Fibroblast of the aortic adventitia (primary cell): Measurements from ENCODE around the gene TAX1BP3. TPM values are rescaled to one million over a fixed set of nuclear protein-coding genes. Genes with fewer than 3 reads are reported as not detected.

Experiments used
- DNase-seq: peaks from one replicate; pipeline ENCODE4 v3.0.0-alpha.2; 2010; ENCODE audit warnings: low read depth
- H3K4me3 ChIP-seq: 2 replicates; pipeline ENCODE4 v1.5.1; 2011; ENCODE audit warnings: low read depth, mild to moderate bottlenecking, control low read depth, low read length, moderate library complexity
- CTCF ChIP-seq: IDR thresholded peaks from 2 replicates; pipeline ENCODE4 v1.5.1; 2011; ENCODE audit warnings: mild to moderate bottlenecking, low read length, control low read depth, inconsistent platforms; ENCODE audit not compliant: insufficient read depth
- total RNA-seq: library from RNA; depleted of rRNA; stranded (reverse); fragments of >200 nt; gene quantifications from 2 replicates; pipeline ENCODE4 v1.2.3, GENCODE V29; 2012; ENCODE audit warnings: low replicate concordance

Gene TAX1BP3
- total RNA-seq, 1 donor, result 222 TPM

DNA sequence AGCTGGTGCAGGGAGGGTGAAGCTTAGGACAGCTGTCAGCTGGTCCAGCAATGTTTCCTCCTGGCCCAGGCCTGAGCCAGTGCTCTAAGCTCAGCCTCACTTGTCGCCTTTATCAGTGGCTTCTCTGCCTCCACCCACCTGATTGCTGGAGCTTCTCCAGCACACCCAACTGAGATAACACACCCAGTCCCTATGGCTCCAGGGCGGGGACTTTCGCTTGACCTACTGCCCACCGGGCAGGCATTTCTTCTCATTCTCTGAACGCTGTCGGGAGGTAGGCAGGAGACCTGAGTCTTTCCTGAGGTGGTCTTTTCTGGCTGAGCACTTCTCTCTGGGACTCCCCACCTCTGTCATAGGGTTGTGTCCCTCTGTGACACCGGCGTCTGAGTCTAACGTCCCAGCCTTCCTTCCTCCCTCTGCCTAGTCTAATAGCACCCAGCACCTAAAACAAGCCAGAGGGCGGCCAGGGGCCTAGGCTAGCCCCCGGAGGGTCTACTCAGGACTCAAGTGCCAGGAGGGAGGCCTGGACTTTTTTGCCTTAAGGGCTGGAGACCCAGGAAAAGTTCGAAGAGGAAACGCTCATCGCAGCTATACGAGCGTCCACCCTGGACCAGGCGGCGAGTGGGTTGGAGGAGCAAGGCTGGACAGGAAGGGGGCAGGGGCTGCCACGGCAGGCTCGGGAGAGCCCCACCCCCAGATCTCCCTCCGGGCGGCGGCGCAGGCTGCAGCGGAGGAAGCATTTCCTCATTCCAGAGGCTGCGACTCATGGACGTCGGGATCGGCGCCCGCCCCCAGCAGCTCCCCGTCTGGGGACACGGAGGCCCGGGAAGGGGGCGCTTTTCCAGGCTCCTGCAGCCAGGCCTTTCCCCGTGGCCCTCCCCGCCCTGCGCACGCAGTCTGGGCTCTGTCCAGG lies 756 bp downstream of the TAX1BP3 start:
- H3K4me3 ChIP-seq, result peak overlapping the region; percentile 88
- no peak for TF ChIP-seq CTCF
- DNase-seq, result peak; percentile 92

GRCh38 chr17:3666516-3666915 lies 1.9 kb downstream of the TAX1BP3 start:
- TF ChIP-seq CTCF, result no peak
- DNase-seq, result no peak
- peak overlapping the region; percentile 61 for H3K4me3 ChIP-seq

GRCh38 chr17:3665834-3666233 lies 2.5 kb downstream of the TAX1BP3 start:
- peak overlapping the region; percentile 61 for H3K4me3 ChIP-seq
- no peak for TF ChIP-seq CTCF

DNA sequence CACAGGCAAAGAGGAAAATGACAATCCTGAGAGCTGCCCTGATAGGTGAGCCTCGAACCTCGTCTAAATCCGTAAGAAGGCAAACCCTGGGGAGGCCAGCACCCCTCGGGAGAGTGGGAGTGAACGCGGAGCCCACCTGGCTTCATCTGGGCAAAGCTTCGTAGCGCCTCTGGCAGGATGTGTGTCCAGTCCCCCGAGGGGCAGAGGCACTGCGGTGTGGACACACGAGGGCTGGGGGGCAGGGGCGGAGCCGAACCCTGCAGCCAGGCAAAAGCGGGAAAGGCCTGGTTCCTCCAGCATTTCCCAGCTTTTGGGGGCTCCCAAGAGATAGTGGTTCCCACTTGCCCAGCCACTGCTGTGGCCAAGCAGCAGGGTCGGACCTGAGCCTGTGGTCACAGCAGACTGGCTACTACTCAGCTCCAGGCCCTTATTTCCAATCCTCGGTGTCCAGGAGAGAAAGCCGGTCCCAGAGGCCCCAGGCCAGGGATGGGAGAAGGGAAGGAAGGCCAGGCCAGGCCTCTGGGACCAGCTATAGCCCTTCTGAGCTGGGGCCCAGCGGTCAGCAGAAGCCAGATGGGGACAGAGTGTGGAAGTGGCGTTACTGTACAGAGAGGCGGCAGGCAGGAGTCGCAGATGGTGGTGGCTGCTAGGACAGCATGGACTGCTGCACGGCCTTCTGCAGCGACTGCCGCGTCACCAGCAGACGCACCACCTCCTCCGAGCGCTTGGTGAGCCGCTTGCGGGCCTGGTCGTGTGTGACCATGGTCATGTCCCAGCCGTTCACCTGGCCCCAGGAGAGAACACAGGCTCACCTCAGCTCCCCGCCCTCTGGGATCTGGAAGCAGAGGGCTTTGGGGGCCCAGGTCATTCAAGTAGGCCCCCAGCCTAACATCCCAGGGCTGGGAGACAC lies 5.0 kb downstream of the TAX1BP3 start:
- TF ChIP-seq CTCF, result no peak
- no peak overlapping the region for H3K4me3 ChIP-seq
- DNase-seq, result no peak

More at GRCh38 chr17:3665834-3666233, 2.5 kb downstream of the TAX1BP3 start:
- no peak for DNase-seq

- no peak overlapping the region for H3K4me3 ChIP-seq
- no peak for DNase-seq
- no peak for TF ChIP-seq CTCF
These were observed 8.0 kb downstream of the TAX1BP3 start for GRCh38 chr17:3660311-3660891.

- TF ChIP-seq CTCF, result peak; percentile 51
- peak; percentile 97 for DNase-seq
- no peak overlapping the region for H3K4me3 ChIP-seq
These were observed 8.8 kb downstream of the TAX1BP3 start for GRCh38 chr17:3659541-3660111.
